KOPT-K1 (cell line): ENCODE results near the gene IL3.

Source experiments
- H3K27ac ChIP-seq: fragments of 200-600 bp; sonication (generic); 2 replicates; pipeline ENCODE4 v1.5.1; 2016; ENCODE audit warnings: antibody characterized with exemption, mild to moderate bottlenecking, low read depth, low read length; ENCODE audit not compliant: poor library complexity, severe bottlenecking
- H3K36me3 ChIP-seq: fragments of 200-600 bp; sonication (generic); 2 replicates; pipeline ENCODE4 v1.5.1; 2017; ENCODE audit warnings: antibody characterized with exemption, mild to moderate bottlenecking, low read length, moderate library complexity; ENCODE audit not compliant: insufficient read depth
- H3K9me3 ChIP-seq: fragments of 200-600 bp; sonication (generic); 2 replicates; pipeline ENCODE4 v1.5.1; 2017; ENCODE audit warnings: antibody characterized with exemption, low read length, mild to moderate bottlenecking; ENCODE audit not compliant: insufficient read depth, poor library complexity, severe bottlenecking

Gene IL3, protein sequence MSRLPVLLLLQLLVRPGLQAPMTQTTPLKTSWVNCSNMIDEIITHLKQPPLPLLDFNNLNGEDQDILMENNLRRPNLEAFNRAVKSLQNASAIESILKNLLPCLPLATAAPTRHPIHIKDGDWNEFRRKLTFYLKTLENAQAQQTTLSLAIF

DNA sequence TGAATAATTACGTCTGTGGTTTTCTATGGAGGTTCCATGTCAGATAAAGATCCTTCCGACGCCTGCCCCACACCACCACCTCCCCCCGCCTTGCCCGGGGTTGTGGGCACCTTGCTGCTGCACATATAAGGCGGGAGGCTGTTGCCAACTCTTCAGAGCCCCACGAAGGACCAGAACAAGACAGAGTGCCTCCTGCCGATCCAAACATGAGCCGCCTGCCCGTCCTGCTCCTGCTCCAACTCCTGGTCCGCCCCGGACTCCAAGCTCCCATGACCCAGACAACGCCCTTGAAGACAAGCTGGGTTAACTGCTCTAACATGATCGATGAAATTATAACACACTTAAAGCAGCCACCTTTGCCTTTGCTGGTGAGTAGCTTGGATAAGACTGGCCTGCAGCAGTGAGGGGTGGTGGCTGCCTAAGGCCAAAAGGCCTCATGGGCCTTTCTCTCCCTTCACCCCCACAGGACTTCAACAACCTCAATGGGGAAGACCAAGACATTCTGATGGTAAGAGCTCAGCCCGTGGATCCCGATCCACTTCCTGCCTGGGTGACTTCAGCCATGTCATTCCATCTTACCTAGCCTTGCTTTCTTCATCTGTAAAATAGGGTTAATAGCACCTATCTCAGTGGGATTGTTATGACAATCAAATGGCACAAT, at the start of gene IL3:
TSS of gene IL3 (plus strand) at position 155 of the 661 bp plus-strand sequence. CDS start at position 207, 52 bp downstream.
- Histone ChIP-seq H3K36me3 (no peaks in the 10 kb centered on the region), H3K27ac (no peak within 1 kb of the TSS), H3K9me3 (no peaks in the 10 kb centered on the region)

- H3K9me3 ChIP-seq = no peaks in the 10 kb centered on the region
- no peaks in the 10 kb centered on the region for H3K36me3 ChIP-seq
- no peak overlapping the region for H3K27ac ChIP-seq
Observed at GRCh38 chr5:132010989-132011621, 49.4 kb upstream of the IL3 start.

DNA sequence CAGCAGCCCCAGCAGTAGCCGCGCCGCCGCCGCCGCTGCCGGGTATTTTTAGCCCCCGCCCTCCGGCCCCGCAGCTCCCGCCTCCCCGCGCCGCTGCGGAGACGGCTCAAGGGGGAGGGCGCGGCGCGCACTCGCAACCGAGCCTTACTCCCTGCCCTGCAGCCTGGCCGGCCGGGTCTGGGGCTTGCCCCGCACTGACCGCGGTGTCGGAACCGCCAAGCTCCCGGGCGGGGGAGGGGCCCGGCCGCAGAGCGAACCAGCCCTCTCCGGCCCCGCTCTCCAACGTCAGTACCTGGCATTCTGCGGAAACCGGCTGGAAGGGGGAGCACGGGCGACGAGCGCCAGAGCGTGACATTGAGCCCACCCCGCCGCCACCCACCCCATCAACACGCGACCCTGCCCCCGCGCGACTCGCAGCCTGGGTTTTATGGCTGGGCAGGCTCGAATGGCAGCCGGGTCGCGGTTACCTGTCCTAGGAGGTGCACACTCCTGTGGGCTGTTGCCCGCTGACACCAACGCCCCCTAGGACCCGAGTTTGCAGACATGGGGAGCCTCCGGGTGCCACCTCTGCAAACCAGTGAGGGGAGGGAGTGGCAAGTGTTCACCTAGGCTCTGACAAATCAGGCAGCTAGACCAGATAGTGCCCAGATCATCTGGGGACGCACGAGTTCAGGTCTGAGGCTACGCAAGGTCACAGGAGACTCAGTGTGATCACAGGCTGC, 48.7 kb upstream of the IL3 start, which contains the start of gene ACSL6:
TSS of gene ACSL6 (minus strand) at position 37 of the 722 bp plus-strand sequence. CDS start 105 bp downstream, outside the sequence.
- Histone ChIP-seq H3K9me3 (no peaks in the 10 kb centered on the region), H3K36me3 (no peaks in the 10 kb centered on the region), H3K27ac (no peak within 1 kb of the TSS)

DNA sequence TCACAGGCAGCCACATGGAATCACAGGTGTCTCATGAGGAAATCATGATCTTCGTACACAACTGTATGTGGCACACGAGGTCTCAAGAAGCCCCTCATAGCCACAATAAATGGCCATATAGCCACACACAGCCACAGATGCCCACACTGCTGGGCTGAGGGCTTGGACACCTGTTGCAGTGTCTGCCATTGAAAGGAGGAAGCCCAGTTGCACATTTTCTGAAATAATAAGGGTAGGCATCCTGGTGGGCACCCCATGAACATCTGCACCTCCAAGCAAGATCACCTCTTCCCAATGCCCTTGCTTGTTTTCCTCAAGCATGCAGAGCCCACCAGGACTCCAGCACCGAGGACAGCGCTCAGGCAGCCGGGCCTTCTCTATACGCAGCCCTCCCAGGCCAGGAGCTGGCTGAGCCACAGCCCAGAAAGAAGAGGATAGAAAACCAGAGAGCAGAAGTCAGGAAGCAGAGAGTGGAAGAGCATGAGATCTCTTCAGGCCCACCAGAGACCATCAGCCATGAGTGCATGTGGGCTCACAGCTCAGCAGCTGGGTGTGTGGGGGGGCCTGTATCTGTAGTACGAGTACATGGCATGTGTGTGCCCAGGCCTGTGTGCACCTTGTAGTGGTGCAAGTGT, 48.0 kb upstream of the IL3 start:
- H3K9me3 ChIP-seq = no peaks in the 10 kb centered on the region
- no peak overlapping the region for H3K27ac ChIP-seq
- H3K36me3 ChIP-seq = no peaks in the 10 kb centered on the region

- no peaks in the 10 kb centered on the region for H3K36me3 ChIP-seq
- no peaks in the 10 kb centered on the region for H3K9me3 ChIP-seq
- no peak overlapping the region for H3K27ac ChIP-seq
Observed at GRCh38 chr5:132013006-132013689, 47.3 kb upstream of the IL3 start.

DNA sequence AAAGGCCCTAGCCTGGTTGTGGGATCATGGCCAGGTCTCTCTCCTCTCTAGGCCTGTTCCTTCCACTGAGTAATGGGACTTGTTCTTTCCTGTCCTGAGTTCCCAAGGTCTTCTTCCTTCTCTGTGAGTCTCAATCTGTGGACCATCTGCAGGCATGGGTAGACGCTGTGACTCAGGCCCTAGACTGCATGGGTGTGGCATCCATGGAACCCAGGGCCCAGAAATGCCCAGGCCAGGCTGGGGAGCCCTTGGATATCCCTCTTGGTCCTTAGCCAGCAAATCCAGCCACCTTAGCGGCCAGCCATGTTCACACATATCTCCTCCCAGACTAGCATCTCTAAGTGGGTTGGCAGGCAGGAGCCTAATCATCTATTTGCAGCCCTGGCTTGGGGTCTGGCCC, 46.7 kb upstream of the IL3 start:
- Histone ChIP-seq H3K9me3 (no peaks in the 10 kb centered on the region), H3K36me3 (no peaks in the 10 kb centered on the region), H3K27ac (no peak overlapping the region)

DNA sequence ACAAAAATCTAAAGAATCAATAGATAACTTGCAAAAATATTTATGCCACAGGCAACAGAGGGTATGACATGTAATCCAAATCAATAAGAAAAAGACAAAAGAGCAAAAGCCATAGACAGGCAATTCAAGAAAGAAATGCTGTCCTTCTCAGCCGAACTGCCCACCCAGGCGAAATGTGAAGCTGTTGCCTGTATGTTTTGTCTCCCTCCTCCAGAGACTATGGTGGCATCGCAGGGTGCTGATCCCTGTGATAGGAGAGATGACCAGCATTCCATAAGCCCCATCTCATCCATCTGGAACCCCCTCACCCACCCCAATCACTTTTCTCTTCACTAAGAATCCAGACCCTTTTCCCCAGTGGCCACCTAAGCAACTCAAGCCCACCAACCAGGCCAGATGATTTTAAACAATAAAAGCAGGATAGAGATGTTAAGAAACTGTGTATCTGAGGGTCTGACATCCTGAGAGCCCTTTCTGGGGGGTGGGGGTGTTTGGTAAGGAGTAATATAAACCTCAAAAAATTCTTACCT, 43.7 kb upstream of the IL3 start:
- Histone ChIP-seq H3K9me3 (no peaks in the 10 kb centered on the region), H3K36me3 (no peaks in the 10 kb centered on the region), H3K27ac (no peak overlapping the region)

DNA sequence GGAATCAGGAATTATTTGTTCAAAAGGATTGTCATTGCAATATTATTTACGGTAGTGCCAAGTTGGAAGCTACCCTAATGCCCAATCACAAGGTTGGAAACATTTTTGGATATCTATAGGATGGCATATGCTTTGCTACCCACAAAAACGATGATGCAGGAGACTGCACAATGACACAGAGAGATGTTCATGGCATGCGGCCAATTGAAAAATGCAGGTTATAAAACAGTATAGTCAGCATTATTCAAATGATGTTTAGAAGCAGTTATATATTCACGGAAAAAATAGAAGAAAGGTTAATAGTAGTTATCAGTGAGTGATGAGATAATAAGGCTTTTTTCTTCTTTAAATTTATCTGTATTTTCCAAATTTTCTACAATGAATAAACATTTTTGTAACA, 43.1 kb upstream of the IL3 start:
- H3K27ac ChIP-seq = no peak overlapping the region
- H3K36me3 ChIP-seq = no peaks in the 10 kb centered on the region
- H3K9me3 ChIP-seq = no peaks in the 10 kb centered on the region

DNA sequence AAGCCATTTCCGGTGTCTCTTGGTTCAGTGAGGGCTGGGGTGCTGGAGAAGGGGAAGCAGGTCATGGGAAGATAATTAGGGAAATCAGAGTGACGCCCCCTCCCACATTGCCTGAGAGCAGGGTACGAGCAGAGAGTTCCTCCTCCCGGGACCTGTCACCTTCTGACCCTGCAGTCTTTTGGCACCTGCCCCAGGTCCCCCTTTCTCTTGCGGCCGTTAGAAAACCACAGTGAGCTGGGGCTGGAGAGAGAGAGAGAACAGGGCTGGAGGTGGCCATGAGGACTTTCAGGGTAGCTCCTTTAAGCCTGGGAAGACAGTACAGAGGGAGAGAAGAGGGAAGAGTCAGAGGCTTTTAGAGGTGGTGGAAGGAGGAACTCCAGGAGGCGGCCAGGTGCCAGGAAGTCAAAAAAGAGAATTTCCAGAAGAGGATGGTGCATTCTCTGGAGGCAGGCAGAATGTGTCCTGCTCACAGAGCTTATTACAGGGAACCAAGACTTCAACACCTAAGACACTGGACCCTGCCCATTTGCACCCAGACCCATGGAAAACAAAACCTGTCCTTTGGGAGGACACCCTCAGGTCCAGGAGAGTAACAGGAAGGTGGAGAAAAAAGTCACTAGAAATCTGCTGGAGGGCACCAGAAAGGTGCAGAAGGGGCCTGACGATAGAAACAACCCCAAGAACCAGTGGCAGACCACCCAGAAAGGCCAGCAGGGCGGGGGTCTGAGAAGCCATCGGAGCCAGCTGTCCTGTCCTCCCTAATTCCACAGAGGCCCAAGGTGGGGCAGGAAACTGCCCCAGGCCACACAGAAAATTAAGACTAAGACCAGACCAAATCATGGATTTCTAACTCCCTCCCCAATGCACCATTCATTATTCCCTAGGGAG, 42.5 kb upstream of the IL3 start:
- Histone ChIP-seq H3K36me3 (no peaks in the 10 kb centered on the region), H3K27ac (no peak overlapping the region), H3K9me3 (no peaks in the 10 kb centered on the region)

GRCh38 chr5:132019337-132019736, 41.1 kb upstream of the IL3 start:
- H3K9me3 ChIP-seq = no peaks in the 10 kb centered on the region
- no peaks in the 10 kb centered on the region for H3K36me3 ChIP-seq
- no peak overlapping the region for H3K27ac ChIP-seq

GRCh38 chr5:132019857-132020555, 40.4 kb upstream of the IL3 start:
- no peaks in the 10 kb centered on the region for H3K36me3 ChIP-seq
- H3K9me3 ChIP-seq = no peaks in the 10 kb centered on the region
- peak overlapping the region; percentile 45 for H3K27ac ChIP-seq

DNA sequence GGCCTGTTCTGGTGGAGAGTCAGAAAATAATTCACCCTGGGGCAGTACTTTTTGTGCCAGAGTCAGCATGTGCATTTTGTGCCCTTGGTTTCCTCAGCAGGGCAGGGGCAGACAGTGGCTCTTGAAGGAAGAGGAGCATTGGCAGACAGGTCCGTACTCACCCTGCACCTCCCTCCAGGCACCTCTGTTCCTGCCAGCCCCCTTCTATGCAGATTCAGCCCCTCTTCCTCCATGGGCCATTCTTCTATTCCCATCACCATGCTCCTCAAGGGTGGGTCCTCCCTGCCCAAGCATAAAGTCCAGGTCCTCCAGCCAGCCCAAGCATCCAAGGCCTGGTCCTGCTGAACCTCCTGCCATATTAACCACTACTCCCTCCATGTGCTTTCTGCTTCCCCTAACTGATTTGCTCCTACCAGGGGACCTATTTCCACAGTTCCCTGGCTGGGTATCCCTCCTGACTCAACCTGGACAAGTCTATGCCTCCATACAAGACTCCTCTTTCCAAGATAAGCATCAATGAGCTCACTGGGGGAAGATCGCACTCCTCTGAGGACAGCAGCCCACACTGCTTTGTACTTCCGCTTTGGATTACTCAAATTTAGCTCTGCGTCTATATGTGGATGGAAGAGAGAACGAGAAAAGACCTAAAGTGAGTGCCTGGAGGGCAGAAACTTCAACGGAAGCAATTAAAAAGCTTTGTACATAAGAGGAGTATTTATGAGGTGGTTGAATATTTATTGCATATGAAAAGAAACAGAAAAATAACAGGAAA, 39.7 kb upstream of the IL3 start:
- peak overlapping the region; percentile 45 for H3K27ac ChIP-seq
- no peaks in the 10 kb centered on the region for H3K36me3 ChIP-seq
- H3K9me3 ChIP-seq = no peaks in the 10 kb centered on the region
